HepG2 (cell line): ENCODE data around the gene SLC22A5. TPM values are rescaled to one million over a fixed set of nuclear protein-coding genes. Genes with fewer than 3 reads are reported as not detected.

Source experiments
- CTCF ChIP-seq: sonication (generic); formaldehyde crosslinking; IDR thresholded peaks from 2 replicates; pipeline ENCODE4 v1.5.0; 2020; ENCODE audit warnings: mild to moderate bottlenecking, missing genetic modification reagents, moderate library complexity
- GZF1 ChIP-seq: sonication (generic); formaldehyde crosslinking; IDR thresholded peaks from 2 replicates; pipeline ENCODE4 v1.5.1; 2020; ENCODE audit warnings: mild to moderate bottlenecking, missing genetic modification reagents
- HMGXB4 ChIP-seq, 2 experiments: sonication (generic) in 1 of 2; formaldehyde crosslinking in 1 of 2; IDR thresholded peaks; 2 replicates each; pipeline versions ENCODE4 v1.4.0 to v1.6.1; 2018 to 2020; ENCODE audit warnings: missing genetic modification reagents in 2 of 2, borderline replicate concordance in 1 of 2, low read depth in 1 of 2, mild to moderate bottlenecking in 1 of 2, missing biosample characterization in 1 of 2
- KLF16 ChIP-seq, 2 experiments: sonication (generic) in 1 of 2; formaldehyde crosslinking in 1 of 2; IDR thresholded peaks; 2 replicates each; pipeline versions ENCODE4 v1.6.1 to v1.8.0; 2016 to 2023; ENCODE audit warnings: missing genetic modification reagents in 2 of 2, missing compliant biosample characterization in 1 of 2
- MXD4 ChIP-seq: IDR thresholded peaks from 2 replicates; pipeline ENCODE4 v1.6.1; 2016; ENCODE audit warnings: mild to moderate bottlenecking, missing biosample characterization, missing genetic modification reagents
- RAD21 ChIP-seq: fragments of 450-650 bp; formaldehyde crosslinking; IDR thresholded peaks from 2 replicates; pipeline ENCODE4 v1.5.0; 2020; ENCODE audit warnings: mild to moderate bottlenecking
- RFX5 ChIP-seq: IDR thresholded peaks from 2 replicates; pipeline ENCODE4 v1.6.1; 2011; ENCODE audit warnings: low read depth, low read length, improper control_type of control experiment
- RXRA ChIP-seq: sonication (generic); formaldehyde crosslinking; IDR thresholded peaks from 2 replicates; pipeline ENCODE4 v1.5.1; 2020; ENCODE audit warnings: missing genetic modification reagents
- SP140L ChIP-seq: sonication (generic); formaldehyde crosslinking; IDR thresholded peaks from 2 replicates; pipeline ENCODE4 v1.4.0; 2020; ENCODE audit warnings: missing genetic modification reagents, borderline replicate concordance
- SRSF9 ChIP-seq: fragments of 200-400 bp; formaldehyde crosslinking; IDR thresholded peaks from 2 replicates; pipeline ENCODE4 v1.6.1; 2018; ENCODE audit warnings: borderline replicate concordance, mild to moderate bottlenecking, low read depth, low read length; ENCODE audit not compliant: insufficient read depth, poor library complexity, severe bottlenecking
- TEAD2 ChIP-seq: sonication (generic); formaldehyde crosslinking; IDR thresholded peaks from 2 replicates; pipeline ENCODE4 v1.9.0; 2021; ENCODE audit warnings: missing genetic modification reagents
- ZBTB7B ChIP-seq: sonication (generic); formaldehyde crosslinking; IDR thresholded peaks from 2 replicates; pipeline ENCODE4 v1.4.0; 2020; ENCODE audit warnings: missing genetic modification reagents
- ZFP91 ChIP-seq: sonication (generic); formaldehyde crosslinking; IDR thresholded peaks from 2 replicates; pipeline ENCODE4 v1.9.0; 2022; ENCODE audit warnings: missing genetic modification reagents, mild to moderate bottlenecking, borderline replicate concordance
- ZFX ChIP-seq: sonication (generic); formaldehyde crosslinking; IDR thresholded peaks from 2 replicates; pipeline ENCODE4 v1.4.0; 2020; ENCODE audit warnings: mild to moderate bottlenecking, low read depth, missing genetic modification reagents, moderate library complexity
- ZNF777 ChIP-seq: sonication (generic); formaldehyde crosslinking; IDR thresholded peaks from 2 replicates; pipeline ENCODE4 v1.4.0; 2020; ENCODE audit warnings: missing genetic modification reagents
- ZNF788 ChIP-seq: sonication (generic); formaldehyde crosslinking; IDR thresholded peaks from 2 replicates; pipeline ENCODE4 v1.5.0; 2020; ENCODE audit warnings: mild to moderate bottlenecking, missing genetic modification reagents, borderline replicate concordance
- polyA plus RNA-seq, 8 experiments: library from polyadenylated mRNA; depleted of rRNA in 3 of 8; stranded (reverse) in 7 of 8; unstranded in 1 of 8; fragments of >200 nt; fragmentation: Illumina TruSeq in 4 of 8; extraction: Trizol in 4 of 8; gene quantifications; 2 replicates each; pipeline versions ENCODE4 v1.2.1 to v1.2.3, GENCODE V29; 2011 to 2016; ENCODE audit warnings: low read depth in 4 of 8, missing spikeins in 1 of 8, mixed read lengths in 1 of 8; ENCODE audit not compliant: insufficient read depth in 1 of 8
- total RNA-seq, 5 experiments: library from RNA; depleted of rRNA; stranded (reverse); fragments of >200 nt; fragmentation: Illumina TruSeq; extraction: Trizol; gene quantifications; 2 replicates each; pipeline ENCODE4 v1.2.3, GENCODE V29; 2016; ENCODE audit warnings: low read depth in 1 of 5
- TF ChIP-seq, protein P1 (sequence below): sonication (generic); formaldehyde crosslinking; IDR thresholded peaks from 2 replicates; pipeline ENCODE4 v1.4.0; 2020; ENCODE audit warnings: mild to moderate bottlenecking, low read depth, missing genetic modification reagents
- TF ChIP-seq, protein P2 (sequence below): sonication (generic); formaldehyde crosslinking; IDR thresholded peaks from 2 replicates; pipeline ENCODE4 v1.8.1; 2023; ENCODE audit warnings: missing genetic modification reagents, inconsistent platforms, borderline replicate concordance
- TF ChIP-seq, protein P3 (sequence below): sonication (generic); formaldehyde crosslinking; conservative IDR thresholded peaks from 2 replicates; pipeline ENCODE4 v1.4.0; 2020; ENCODE audit warnings: missing genetic modification reagents

Gene SLC22A5
- total and polyA plus RNA-seq, 2 of the 13 experiments (the other 11 are each of a cell fraction or from before 2014, with no cell fraction given): 7.1 to 15.1 TPM

DNA sequence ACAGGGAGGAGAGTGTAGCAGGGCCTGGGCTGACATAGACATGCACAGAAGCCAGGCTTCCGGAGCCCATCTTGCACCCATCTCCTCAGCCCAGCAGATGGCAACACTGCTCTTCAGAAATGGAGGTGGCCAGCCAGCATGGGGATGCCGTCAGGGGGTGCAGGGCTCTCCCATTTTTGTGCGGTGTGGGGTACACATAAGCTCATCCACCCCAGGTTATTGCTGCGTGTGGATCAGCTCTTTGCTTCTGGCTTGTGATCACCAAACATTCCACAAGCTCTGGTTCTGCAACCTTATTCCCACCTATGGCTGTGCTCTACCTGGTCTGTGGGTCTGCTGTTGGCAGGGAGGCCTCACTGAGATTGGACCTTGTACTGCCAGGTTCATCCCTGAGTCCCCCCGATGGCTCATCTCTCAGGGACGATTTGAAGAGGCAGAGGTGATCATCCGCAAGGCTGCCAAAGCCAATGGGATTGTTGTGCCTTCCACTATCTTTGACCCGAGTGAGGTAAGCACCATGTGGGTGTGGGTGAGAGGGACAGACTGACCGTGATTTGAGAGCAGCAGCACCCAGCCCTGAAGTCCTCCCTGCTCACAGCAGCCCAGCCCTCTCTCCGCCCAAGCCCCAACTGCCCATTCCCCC, 17.3 kb downstream of the SLC22A5 start (continued):
- TF ChIP-seq, protein P1, sequence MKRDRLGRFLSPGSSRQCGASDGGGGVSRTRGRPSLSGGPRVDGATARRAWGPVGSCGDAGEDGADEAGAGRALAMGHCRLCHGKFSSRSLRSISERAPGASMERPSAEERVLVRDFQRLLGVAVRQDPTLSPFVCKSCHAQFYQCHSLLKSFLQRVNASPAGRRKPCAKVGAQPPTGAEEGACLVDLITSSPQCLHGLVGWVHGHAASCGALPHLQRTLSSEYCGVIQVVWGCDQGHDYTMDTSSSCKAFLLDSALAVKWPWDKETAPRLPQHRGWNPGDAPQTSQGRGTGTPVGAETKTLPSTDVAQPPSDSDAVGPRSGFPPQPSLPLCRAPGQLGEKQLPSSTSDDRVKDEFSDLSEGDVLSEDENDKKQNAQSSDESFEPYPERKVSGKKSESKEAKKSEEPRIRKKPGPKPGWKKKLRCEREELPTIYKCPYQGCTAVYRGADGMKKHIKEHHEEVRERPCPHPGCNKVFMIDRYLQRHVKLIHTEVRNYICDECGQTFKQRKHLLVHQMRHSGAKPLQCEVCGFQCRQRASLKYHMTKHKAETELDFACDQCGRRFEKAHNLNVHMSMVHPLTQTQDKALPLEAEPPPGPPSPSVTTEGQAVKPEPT (CRISPR knock-in tag): peak; percentile 61; the same call in 1 of the 2 replicates
- TF ChIP-seq HMGXB4 (CRISPR knock-in tag; IDR thresholded peaks at IDR 0.05; ENCODE audit: borderline replicate concordance in 1 of 2, low read depth in 1 of 2) (peak; percentile 56 to 61; a peak in 3 of 4 replicates), ZFP91 (CRISPR knock-in tag) (peak; percentile 38; the same call in 1 of the 2 replicates), SRSF9 (no peak), RAD21 (CRISPR knock-in tag) (peak; percentile 95), RFX5 (peak; percentile 86), RXRA (peak; percentile 46; the same call in 1 of the 2 replicates), SP140L (no peak), TEAD2 (CRISPR knock-in tag) (no peak), GZF1 (no peak), ZNF777 (peak; percentile 46; the same call in 1 of the 2 replicates), CTCF (peak; percentile 97), ZFX (CRISPR knock-in tag) (peak; percentile 59), ZNF788 (peak; percentile 37; the same call in 1 of the 2 replicates), KLF16 (CRISPR knock-in tag; IDR thresholded peaks at IDR 0.05) (0 out of 4 replicates have a peak, but pooled peaks of 1 of the 2 experiments have one; percentile 35), MXD4 (CRISPR knock-in tag) (no peak), ZBTB7B (CRISPR knock-in tag) (no peak)
- TF ChIP-seq, protein P2, sequence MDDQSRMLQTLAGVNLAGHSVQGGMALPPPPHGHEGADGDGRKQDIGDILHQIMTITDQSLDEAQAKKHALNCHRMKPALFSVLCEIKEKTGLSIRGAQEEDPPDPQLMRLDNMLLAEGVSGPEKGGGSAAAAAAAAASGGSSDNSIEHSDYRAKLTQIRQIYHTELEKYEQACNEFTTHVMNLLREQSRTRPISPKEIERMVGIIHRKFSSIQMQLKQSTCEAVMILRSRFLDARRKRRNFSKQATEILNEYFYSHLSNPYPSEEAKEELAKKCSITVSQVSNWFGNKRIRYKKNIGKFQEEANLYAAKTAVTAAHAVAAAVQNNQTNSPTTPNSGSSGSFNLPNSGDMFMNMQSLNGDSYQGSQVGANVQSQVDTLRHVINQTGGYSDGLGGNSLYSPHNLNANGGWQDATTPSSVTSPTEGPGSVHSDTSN (CRISPR knock-in tag): no peak
- TF ChIP-seq, protein P3, sequence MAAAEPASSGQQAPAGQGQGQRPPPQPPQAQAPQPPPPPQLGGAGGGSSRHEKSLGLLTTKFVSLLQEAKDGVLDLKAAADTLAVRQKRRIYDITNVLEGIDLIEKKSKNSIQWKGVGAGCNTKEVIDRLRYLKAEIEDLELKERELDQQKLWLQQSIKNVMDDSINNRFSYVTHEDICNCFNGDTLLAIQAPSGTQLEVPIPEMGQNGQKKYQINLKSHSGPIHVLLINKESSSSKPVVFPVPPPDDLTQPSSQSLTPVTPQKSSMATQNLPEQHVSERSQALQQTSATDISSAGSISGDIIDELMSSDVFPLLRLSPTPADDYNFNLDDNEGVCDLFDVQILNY (CRISPR knock-in tag): no peak
